ENCODE data around the gene KCNAB1.

DNA sequence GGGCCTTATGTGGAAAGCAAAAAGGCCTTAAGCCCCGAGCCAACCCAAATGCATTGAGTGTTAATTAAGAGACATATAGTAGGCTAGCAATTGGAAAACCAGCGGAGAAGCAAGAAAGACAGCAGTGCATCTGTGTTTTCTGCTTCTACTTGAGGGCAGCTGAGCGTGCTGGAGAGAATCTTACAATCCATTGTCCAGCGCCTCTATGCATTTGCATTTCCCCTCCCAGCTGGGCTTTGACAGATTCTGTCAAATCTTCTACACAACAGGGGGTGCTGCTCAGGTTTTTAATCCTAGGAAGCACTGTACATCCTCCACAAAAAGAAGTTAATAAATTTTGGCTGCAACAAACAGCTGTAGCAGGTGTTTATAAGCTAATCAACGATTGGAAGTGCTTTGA is 410.6 kb downstream of the KCNAB1 start:
- TF ChIP-seq, protein P1, sequence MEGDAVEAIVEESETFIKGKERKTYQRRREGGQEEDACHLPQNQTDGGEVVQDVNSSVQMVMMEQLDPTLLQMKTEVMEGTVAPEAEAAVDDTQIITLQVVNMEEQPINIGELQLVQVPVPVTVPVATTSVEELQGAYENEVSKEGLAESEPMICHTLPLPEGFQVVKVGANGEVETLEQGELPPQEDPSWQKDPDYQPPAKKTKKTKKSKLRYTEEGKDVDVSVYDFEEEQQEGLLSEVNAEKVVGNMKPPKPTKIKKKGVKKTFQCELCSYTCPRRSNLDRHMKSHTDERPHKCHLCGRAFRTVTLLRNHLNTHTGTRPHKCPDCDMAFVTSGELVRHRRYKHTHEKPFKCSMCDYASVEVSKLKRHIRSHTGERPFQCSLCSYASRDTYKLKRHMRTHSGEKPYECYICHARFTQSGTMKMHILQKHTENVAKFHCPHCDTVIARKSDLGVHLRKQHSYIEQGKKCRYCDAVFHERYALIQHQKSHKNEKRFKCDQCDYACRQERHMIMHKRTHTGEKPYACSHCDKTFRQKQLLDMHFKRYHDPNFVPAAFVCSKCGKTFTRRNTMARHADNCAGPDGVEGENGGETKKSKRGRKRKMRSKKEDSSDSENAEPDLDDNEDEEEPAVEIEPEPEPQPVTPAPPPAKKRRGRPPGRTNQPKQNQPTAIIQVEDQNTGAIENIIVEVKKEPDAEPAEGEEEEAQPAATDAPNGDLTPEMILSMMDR (conservative IDR thresholded peaks at IDR 0.05; ENCODE audit: low read length) = no peak
- TF ChIP-seq EZH2phosphoT487 (IDR thresholded peaks at IDR 0.05; ENCODE audit: borderline replicate concordance, low read depth, low read length) = no peak

Measured in OCI-LY7 (cell line).